NCI-H1105 treated with DMSO at 0.1 percent for 48 hours (cell line): Measurements from ENCODE around the gene FOXN1.

Experiments used
- DNase-seq: peaks from one replicate; lab custom pipeline; 2025; lab: John Stamatoyannopoulos, UW

The FOXN1 gene

DNA sequence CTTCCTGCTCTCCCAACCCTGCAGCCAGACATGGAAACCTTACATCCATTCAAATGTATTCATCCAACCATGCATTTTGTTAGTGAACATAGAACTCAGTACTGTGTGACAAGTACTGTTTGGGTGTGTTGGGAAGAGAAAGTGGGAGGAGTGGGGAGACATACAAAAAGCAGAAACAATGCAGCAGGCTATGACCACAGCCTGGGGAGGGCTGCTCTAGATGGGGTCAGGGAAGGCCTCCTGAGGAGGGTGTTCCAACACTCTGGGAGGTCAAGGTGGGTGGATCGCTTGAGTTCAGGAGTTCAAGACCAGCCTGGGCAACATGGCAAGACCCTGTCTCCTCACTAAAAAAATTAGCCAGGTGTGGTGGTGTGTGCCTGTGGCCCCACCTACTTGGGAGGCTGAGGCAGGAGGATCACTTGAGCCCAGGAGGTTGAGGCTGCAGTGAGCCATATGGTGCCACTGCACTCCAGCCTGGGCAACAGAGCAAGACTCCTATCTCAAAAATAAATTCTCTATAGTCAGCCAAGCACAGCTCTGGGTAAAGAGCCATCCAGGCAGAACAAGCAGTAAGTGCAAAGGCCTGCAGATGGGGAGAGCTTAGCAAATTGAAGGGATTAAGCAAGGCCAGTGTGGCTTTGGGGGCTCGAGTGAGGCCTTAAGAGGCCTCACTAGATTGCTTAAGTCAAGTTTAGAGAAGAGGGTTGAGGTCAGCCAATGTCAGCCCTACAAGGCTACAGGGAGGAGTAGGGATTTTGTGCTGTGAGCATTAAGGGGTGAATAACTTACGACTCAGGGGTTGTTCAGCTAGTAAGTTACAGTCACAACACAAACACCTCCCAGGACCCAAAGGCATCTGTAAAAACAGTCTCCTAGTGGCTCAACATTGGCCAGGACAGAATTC is 27.2 kb upstream of the FOXN1 start:
- no peak for DNase-seq

- DNase-seq = no peak
Observed at GRCh38 chr17:28480278-28480677, 25.9 kb upstream of the FOXN1 start.

DNA sequence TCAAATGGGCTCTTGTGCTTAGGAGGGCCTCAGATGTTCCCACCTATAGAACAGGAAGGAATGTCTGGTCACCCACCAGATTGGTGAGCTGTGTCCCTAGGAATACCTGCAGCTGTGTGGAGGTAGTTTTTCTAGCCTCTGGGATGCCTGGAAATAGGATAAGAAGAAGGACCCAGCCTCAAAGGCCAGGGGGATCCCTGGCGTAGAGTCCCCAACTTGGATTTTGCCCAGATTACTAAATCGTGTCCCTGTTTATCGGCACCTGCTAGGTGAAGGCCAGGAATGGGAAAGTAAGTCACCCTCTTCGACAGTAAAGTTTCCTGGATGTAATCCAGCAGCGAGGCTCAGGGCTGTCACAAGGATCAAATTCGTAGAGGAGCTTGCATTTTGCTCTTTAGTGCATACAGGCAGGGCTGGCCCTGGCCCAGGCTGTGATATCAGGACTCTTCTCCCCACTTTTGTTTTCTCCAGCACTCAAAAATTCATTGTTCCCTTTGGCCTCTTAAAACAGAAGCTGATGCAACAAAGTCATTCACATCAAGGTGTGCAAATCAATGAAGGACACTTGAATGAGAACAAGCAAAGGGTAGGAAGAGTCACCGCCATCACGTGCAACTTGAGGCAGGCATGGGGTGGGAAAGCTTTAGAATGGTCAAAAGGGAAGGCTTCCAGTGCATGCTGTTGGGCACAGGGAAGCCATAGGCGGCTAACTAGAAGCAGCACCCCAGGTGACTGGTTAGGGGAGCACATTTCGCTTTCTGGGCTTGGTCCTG is 25.2 kb upstream of the FOXN1 start:
- DNase-seq = no peak

GRCh38 chr17:28482551-28483199 is 23.5 kb upstream of the FOXN1 start:
- no peak for DNase-seq

DNA sequence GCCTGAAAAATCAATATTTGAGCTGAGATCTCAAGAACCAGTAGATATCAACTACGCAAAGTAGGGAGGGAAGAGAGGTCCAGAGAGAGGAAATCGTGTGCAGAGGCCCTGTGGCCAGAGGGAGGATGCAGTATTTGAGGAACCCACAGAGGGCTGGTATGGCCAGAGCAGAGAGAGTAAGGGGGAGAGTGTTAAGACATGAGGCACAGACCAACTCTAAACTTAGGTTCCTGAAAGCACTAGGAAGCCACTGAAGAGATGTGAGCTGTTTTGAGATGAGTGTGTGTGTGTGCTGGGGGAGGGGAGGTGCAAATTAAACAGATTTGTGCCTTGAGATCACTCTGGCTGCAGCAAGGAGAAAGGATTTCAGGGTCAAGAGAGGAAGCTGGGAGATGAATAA is 21.9 kb upstream of the FOXN1 start:
- no peak for DNase-seq

- DNase-seq = no peak
Observed at GRCh38 chr17:28485049-28485448, 21.1 kb upstream of the FOXN1 start.

DNA sequence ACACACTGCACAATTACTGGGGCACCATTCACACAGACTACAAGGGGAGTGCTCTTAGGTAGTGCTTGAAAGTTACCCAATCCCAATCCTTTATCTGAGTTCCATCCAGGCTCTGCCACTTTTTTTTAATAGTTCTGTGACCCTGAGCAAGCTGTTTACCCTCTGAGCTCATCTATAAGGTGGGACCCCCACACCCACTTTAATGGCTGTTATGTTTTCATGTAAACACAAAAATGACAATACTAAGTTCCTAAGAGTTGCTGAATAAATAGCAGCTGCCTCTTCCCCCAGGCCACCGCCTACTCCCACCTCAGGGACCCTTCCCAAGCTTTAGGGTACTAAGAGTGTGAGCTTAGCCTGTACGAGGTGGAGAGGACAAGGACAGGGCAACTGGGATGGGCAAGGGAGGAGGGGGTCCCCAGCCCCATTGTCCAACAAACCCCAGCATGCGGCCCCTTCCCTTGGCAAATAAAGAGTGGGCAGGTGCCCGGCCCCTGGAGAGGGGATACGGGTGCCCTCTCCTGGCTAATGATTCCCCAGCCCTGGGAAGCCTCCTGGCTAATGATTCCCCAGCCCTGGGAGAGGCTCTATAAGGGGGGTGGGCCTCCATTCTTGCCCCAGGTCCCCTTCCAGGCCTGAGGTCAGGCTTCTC is 18.1 kb upstream of the FOXN1 start:
- no peak for DNase-seq

DNA sequence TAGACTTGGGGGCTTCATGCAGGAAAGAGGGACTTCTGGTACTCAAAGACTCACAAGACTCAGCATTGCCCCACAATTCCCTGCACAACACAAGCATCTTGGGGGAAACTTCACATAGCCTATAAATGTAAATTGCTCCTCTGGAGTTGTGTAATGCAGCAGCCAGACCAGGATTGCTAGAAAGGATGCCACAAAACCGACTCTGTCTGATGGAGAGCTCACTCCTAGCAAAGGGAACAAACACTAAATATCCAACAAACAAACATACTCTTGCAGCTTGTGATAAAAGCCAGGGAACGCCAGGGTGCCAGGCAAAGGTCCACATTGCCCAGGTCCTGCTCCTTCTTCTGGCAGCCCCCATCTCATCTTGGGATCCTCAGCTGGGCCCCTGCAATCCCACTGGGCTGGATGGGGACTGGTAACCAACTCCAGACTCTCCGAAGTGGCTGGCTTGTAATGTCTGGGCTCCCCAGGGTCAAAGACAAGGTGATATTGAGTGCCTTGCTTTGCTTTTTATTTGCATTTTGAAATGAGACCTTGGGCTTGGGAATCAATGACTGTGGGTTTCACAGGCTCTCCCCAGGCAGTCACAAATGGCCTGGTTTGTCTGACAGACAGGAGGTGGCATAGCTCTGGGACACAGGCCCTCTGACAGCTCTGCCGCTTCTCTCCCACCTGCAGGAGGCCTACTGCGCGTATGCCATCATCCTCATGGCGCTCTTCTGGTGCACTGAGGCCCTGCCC is 17.4 kb upstream of the FOXN1 start:
- DNase-seq = no peak

GRCh38 chr17:28491286-28491685 is 14.9 kb upstream of the FOXN1 start:
- no peak for DNase-seq

- no peak for DNase-seq
Observed at GRCh38 chr17:28491860-28492259, 14.3 kb upstream of the FOXN1 start.

DNA sequence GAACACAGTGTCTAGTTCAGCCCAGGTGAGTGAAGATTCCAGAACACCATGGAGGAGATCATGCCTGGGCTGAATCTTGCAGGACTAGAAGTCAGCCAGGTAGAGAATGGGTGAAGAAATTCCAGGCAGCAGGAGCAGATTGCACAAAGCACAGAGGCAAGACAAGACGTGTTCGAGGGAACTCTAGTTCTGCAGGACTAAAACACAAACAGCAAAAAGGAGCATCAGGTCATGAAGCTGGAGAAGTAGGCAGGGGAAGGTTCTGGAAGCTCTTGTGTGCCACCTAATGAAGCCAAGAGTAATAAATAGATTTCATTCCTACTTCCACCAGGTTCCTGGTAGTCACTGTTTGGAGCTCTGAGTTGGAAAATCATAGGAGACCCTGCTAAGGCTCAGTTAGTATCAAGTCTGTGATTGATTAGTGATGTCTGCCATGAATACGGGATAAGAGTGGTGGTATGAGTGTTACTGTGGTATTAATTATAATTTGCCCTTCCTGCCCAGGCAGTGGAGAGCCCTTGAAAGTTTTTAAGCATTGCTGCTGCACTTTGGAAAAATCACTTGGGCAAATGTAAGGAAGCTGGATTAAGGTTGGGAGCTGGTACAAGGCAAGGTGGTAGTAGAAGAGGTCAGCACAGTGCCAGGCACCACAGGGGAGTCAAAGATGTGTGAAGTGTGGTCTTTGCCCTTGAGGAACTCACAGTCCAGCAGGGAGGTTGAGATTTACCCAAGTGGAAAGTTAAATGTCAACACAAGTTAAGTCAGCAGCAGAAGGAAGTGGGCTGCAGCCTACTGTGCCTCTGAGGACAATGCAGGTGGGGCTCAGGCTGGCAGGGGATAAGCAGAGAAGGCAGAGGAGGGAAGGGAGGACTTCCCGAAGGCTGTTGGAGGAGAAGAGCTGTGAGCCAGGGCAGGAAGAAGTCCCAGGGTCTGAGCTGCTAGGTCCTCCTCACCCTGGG is 13.5 kb upstream of the FOXN1 start:
- no peak for DNase-seq

DNA sequence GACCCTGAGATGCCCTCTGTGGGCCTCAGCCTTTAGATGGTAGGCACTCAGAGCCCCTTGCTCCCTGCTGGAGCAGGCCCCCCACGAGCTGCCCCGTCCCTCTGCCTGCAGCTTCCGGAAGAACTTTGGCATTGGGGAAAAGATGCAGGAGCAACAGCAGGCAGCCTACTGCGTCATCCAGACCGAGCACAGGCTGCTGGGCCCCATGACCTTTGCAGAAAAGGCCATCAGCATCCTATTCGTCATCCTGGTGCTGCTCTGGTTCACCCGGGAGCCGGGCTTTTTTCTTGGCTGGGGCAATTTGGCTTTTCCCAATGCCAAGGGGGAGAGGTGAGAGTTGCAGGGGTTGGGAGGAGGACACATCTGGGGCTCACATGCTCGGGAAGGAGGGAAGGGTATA is 12.7 kb upstream of the FOXN1 start:
- no peak for DNase-seq

GRCh38 chr17:28494445-28495188 is 11.5 kb upstream of the FOXN1 start:
- DNase-seq = peak; percentile 42

DNA sequence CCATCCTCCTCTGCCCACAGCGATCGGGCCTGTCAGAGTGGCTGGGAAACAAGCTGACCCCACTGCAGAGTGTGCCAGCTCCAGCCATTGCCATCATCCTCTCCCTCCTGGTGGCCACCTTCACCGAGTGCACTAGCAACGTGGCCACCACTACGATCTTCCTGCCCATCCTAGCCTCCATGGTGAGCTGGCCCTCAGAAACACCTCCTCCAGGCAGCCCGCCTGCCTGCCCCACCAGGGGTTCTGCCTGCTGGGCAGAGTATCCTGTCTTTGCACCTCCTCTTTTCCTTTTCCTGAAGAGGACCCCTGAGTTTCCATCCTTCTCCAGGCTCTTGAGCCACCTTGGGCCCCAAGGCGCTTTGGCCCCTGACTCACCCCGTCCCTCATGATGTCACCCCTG is 10.5 kb upstream of the FOXN1 start:
- DNase-seq = no peak

DNA sequence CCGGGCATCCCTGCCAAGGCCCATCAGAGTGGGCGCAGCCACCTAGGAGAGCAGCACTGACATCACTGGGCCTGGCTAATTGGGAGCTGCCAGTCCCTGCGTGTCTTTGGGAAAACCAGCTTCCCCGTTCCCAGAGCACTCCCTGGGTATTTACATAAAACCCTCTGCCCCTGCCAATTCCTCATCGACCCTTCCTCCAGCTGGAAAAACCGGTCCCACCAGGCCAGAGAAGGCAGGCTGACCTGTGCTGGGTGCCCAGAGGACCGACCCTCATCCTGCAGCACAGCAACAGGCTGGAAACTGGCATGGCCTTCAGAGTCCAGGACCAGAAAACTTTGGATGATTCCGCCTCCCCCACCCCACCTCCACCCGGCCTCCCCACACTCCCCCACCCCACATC is 8.2 kb upstream of the FOXN1 start:
- peak; percentile 46 for DNase-seq

- DNase-seq = no peak
Observed at GRCh38 chr17:28498652-28499363, 7.3 kb upstream of the FOXN1 start.

- DNase-seq = peak; percentile 60
Observed at GRCh38 chr17:28499364-28499664, 6.8 kb upstream of the FOXN1 start.

GRCh38 chr17:28499684-28500357 is 6.3 kb upstream of the FOXN1 start:
- no peak for DNase-seq
